ENCODE measurements around the gene CEP112.

DNA sequence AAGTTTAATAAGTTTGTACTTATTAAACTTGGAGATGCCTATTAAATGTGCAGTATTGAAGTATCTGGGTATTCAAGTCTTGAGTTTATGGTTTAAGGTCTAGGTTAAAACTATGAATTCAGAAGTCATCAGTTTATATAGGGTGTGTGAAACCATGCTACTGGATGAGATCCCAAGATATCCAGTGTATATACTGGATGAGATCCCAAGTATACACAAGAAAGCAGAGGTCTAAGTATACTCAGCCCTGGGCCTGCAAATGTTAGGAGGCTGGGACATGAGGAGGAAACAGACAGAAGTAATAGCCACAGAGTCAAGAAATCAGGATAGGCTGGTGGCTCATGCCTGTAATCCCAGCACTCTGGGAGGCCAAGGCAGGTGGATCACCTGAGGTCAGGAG is 436.1 kb downstream of the CEP112 start:
- TF ChIP-seq CTCF (IDR thresholded peaks at IDR 0.05), result no peak
- TF ChIP-seq POLR2A (IDR thresholded peaks at IDR 0.05), result no peak
- TF ChIP-seq POLR2AphosphoS5 (IDR thresholded peaks at IDR 0.05; ENCODE audit: insufficient read depth in 1 of 2, low read depth in 1 of 2), result no peak

Measured in vagina (tissue), 2 donors.